ENCODE measurements around the gene LDAH. TPM values are rescaled to one million over a fixed set of nuclear protein-coding genes. Genes with fewer than 3 reads are reported as not detected.

The LDAH gene
- total and polyA plus RNA-seq, 7 donors, result 6.0 to 18.3 (median 12.2) TPM

GRCh38 chr2:20682167-20682920 lies 140.6 kb downstream of the LDAH start:
- peaks cover 0 to 28% (median 9%) of the 10 kb centered on the region in 4 donors for H3K36me3 ChIP-seq
- intact Hi-C loops (cut with DNase I), result no loop called here
- no peak overlapping the region for H3K4me3 ChIP-seq
- TF ChIP-seq CTCF (IDR thresholded peaks at IDR 0.05) (no peak), POLR2A (IDR thresholded peaks at IDR 0.05) (no peak), POLR2AphosphoS5 (IDR thresholded peaks at IDR 0.05) (no peak), EP300 (IDR thresholded peaks at IDR 0.05) (no peak)
- no peak for DNase-seq
- no peaks in the 10 kb centered on the region for H3K9me3 ChIP-seq
- H3K4me1 ChIP-seq, result peaks cover 0 to 11% (median 3%) of the 10 kb centered on the region in 4 donors
- no peaks in the 10 kb centered on the region for H3K27me3 ChIP-seq
- 83 to 90% methylated on average over 7 of the region's 7 CpGs for WGBS, 2 donors
- H3K27ac ChIP-seq, result no peak overlapping the region

GRCh38 chr2:20680744-20681375 lies 142.0 kb downstream of the LDAH start:
- WGBS, 2 donors, result 91% methylated on average over 10 of the region's 10 CpGs
- Histone ChIP-seq H3K27me3 (no peaks in the 10 kb centered on the region), H3K4me3 (no peak overlapping the region), H3K36me3 (peaks cover 0 to 15% (median 3%) of the 10 kb centered on the region in 4 donors), H3K4me1 (peaks cover 0 to 11% (median 4%) of the 10 kb centered on the region in 4 donors), H3K9me3 (no peaks in the 10 kb centered on the region), H3K27ac (no peak overlapping the region)
- no peak for TF ChIP-seq POLR2AphosphoS5 (IDR thresholded peaks at IDR 0.05)
- no peak for TF ChIP-seq CTCF (IDR thresholded peaks at IDR 0.05)
- intact Hi-C loops (cut with DNase I), result no loop called here
- DNase-seq, result no peak

- peaks cover 0 to 21% (median 11%) of the 10 kb centered on the region in 4 donors for H3K4me1 ChIP-seq
- no peaks in the 10 kb centered on the region for H3K36me3 ChIP-seq
- intact Hi-C loops (cut with DNase I), result no loop called here
- peaks cover 0 to 6% (median 0%) of the 10 kb centered on the region in 3 donors for H3K27me3 ChIP-seq
- H3K9me3 ChIP-seq, result no peaks in the 10 kb centered on the region
- TF ChIP-seq CTCF (IDR thresholded peaks at IDR 0.05) (no peak), POLR2A (IDR thresholded peaks at IDR 0.05) (no peak), POLR2AphosphoS5 (IDR thresholded peaks at IDR 0.05) (no peak), EP300 (IDR thresholded peaks at IDR 0.05) (no peak)
- 92 to 93% methylated on average over 2 of the region's 2 CpGs for WGBS, 2 donors
- no peak for DNase-seq
- no peak overlapping the region for H3K4me3 ChIP-seq
- no peak overlapping the region for H3K27ac ChIP-seq
These were observed 144.1 kb downstream of the LDAH start for GRCh38 chr2:20678780-20679179.

GRCh38 chr2:20678086-20678395 lies 144.9 kb downstream of the LDAH start:
- Histone ChIP-seq H3K27ac (no peak overlapping the region), H3K4me3 (no peak overlapping the region), H3K36me3 (no peaks in the 10 kb centered on the region), H3K4me1 (peaks cover 0 to 21% (median 11%) of the 10 kb centered on the region in 4 donors), H3K27me3 (peaks cover 0 to 14% (median under 1%) of the 10 kb centered on the region in 3 donors), H3K9me3 (no peaks in the 10 kb centered on the region)
- TF ChIP-seq POLR2AphosphoS5 (IDR thresholded peaks at IDR 0.05) (no peak), POLR2A (IDR thresholded peaks at IDR 0.05) (no peak), CTCF (IDR thresholded peaks at IDR 0.05) (no peak), EP300 (IDR thresholded peaks at IDR 0.05) (no peak)
- WGBS, 2 donors, result 77 to 91% methylated on average over 1 of the region's 1 CpG
- intact Hi-C loops (cut with DNase I), result no loop called here
- DNase-seq, result no peak

All from sigmoid colon (tissue), 7 donors.